SK-N-SH treated with all-trans-retinoic acid at 6 μM for 48 hours (cell line): ENCODE results near the gene SEMA3F.

Experiments used
- ATAC-seq: fragments of 200-7000 bp; cut with Tn5 transposase; 3 replicates; pipeline ENCODE4 v1.9.1; 2020; ENCODE audit warnings: mild to moderate bottlenecking, moderate library complexity
- ARNTL ChIP-seq: fragments of 450-650 bp; formaldehyde crosslinking; IDR thresholded peaks from 2 replicates; pipeline ENCODE4 v1.5.0; 2020; ENCODE audit warnings: low read depth, mild to moderate bottlenecking, moderate library complexity, borderline replicate concordance
- BACH2 ChIP-seq: fragments of 250-450 bp; sonication (Bioruptor Pico); IDR thresholded peaks from 2 replicates; pipeline ENCODE4 v1.9.0; 2021; ENCODE audit warnings: mild to moderate bottlenecking, borderline replicate concordance
- CSDC2 ChIP-seq: fragments of 250-450 bp; sonication (Bioruptor Pico); IDR thresholded peaks from 2 replicates; pipeline ENCODE4 v1.5.0; 2020; ENCODE audit warnings: mild to moderate bottlenecking, moderate library complexity
- GLIS3 ChIP-seq: fragments of 250-450 bp; sonication (Bioruptor Pico); IDR thresholded peaks from 2 replicates; pipeline ENCODE4 v1.5.0; 2020; ENCODE audit warnings: mild to moderate bottlenecking, moderate library complexity
- ISL1 ChIP-seq: fragments of 250-450 bp; sonication (Bioruptor Pico); IDR thresholded peaks from 2 replicates; pipeline ENCODE4 v2.1.2; 2022; ENCODE audit warnings: mild to moderate bottlenecking, moderate library complexity
- OSR1 ChIP-seq: fragments of 250-450 bp; sonication (Bioruptor Pico); IDR thresholded peaks from 2 replicates; pipeline ENCODE4 v1.8.0; 2022; ENCODE audit warnings: moderate library complexity, mild to moderate bottlenecking, inconsistent platforms
- PPARA ChIP-seq: fragments of 250-450 bp; sonication (Bioruptor Pico); IDR thresholded peaks from 2 replicates; pipeline ENCODE4 v1.5.0; 2020; ENCODE audit warnings: mild to moderate bottlenecking, borderline replicate concordance
- RARB ChIP-seq: fragments of 250-450 bp; sonication (Bioruptor Pico); IDR thresholded peaks from 2 replicates; pipeline ENCODE4 v1.8.0; 2021; ENCODE audit warnings: mild to moderate bottlenecking, moderate library complexity
- SNAI2 ChIP-seq: fragments of 250-450 bp; sonication (Bioruptor Pico); IDR thresholded peaks from 2 replicates; pipeline ENCODE4 v1.5.0; 2020; ENCODE audit warnings: mild to moderate bottlenecking, moderate library complexity
- TCF4 ChIP-seq: fragments of 250-450 bp; sonication (Bioruptor Pico); IDR thresholded peaks from 2 replicates; pipeline ENCODE4 v1.8.0; 2021; ENCODE audit warnings: mild to moderate bottlenecking, moderate library complexity, borderline replicate concordance
- TOX ChIP-seq: fragments of 250-450 bp; sonication (Bioruptor Pico); IDR thresholded peaks from 2 replicates; pipeline ENCODE4 v1.8.0; 2021; ENCODE audit warnings: mild to moderate bottlenecking, moderate library complexity, borderline replicate concordance
- ZC3H10 ChIP-seq: fragments of 250-450 bp; sonication (Bioruptor Pico); IDR thresholded peaks from 2 replicates; pipeline ENCODE4 v1.5.1; 2021; ENCODE audit warnings: mild to moderate bottlenecking, moderate library complexity
- ZFP3 ChIP-seq: fragments of 250-450 bp; sonication (Bioruptor Pico); IDR thresholded peaks from 2 replicates; pipeline ENCODE4 v1.5.0; 2020; ENCODE audit warnings: mild to moderate bottlenecking, moderate library complexity
- ZFP30 ChIP-seq: fragments of 450-650 bp; formaldehyde crosslinking; IDR thresholded peaks from 2 replicates; pipeline ENCODE4 v1.5.0; 2022; ENCODE audit warnings: mild to moderate bottlenecking, moderate library complexity
- ZNF565 ChIP-seq: fragments of 450-650 bp; formaldehyde crosslinking; conservative IDR thresholded peaks from 2 replicates; pipeline ENCODE4 v1.5.0; 2020; ENCODE audit warnings: low read depth, mild to moderate bottlenecking, moderate library complexity
- ZNF70 ChIP-seq: fragments of 450-650 bp; formaldehyde crosslinking; IDR thresholded peaks from 2 replicates; pipeline ENCODE4 v1.5.0; 2020; ENCODE audit warnings: mild to moderate bottlenecking, moderate library complexity
- ZNF8 ChIP-seq: fragments of 450-650 bp; formaldehyde crosslinking; IDR thresholded peaks from 2 replicates; pipeline ENCODE4 v1.5.0; 2020; ENCODE audit warnings: mild to moderate bottlenecking, moderate library complexity
- TF ChIP-seq, protein P1 (sequence below): fragments of 250-450 bp; sonication (Bioruptor Pico); IDR thresholded peaks from 2 replicates; pipeline ENCODE4 v1.8.0; 2020; ENCODE audit warnings: mild to moderate bottlenecking, moderate library complexity, borderline replicate concordance
- TF ChIP-seq, protein P2 (sequence below): fragments of 250-450 bp; sonication (Bioruptor Pico); IDR thresholded peaks from 2 replicates; pipeline ENCODE4 v1.8.0; 2021; ENCODE audit warnings: low read depth, mild to moderate bottlenecking, moderate library complexity, borderline replicate concordance
- TF ChIP-seq, protein P3 (sequence below): fragments of 250-450 bp; sonication (Bioruptor Pico); IDR thresholded peaks from 2 replicates; pipeline ENCODE4 v1.5.0; 2020; ENCODE audit warnings: mild to moderate bottlenecking, moderate library complexity
- TF ChIP-seq, protein P4 (sequence below): fragments of 250-450 bp; sonication (Bioruptor Pico); IDR thresholded peaks from 2 replicates; pipeline ENCODE4 v1.5.1; 2021; ENCODE audit warnings: mild to moderate bottlenecking, moderate library complexity

Gene SEMA3F

DNA sequence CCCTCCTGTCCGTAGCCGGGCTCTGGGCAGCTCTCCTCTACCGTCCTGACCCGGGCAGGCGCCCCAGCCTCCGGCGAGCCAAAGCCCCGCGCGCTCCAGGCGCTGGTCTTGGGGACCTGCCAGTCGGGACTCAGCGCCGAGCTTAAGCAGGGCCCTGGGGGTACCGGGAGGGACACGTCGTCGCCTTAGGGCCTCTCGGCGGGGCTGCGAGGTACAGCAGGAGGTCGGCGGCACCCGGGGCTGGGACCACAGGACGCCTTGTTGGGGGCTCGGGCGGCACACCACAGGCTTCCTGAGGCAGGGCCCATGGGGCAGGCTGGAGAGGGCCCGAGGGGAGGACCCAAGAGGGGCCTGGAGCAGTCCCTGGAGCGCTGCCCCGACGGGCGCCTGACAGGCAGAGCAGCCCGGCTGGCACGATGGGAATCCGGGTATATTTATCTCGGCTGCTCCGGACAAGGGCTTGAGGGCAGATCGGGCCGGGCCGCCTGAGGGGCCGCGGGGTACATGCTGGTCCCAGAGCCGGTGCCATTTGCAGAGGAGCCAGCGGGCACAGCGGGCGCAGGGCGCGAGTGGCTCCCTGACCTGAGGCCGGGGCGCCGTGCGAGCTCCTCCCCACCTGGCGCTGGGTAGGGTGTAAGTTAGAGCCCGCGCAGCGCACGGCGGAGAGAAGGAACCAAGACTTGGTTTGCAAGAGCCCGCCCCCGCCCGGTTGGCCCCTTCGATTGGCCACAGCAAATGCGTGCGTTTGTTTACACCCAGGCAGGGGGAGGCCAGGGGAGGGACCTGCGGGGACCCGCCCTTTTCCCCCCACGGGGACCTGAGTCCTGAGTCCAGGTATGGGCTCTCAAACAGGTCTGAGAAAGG lies 50.5 kb downstream of the SEMA3F start (continued):
- TF ChIP-seq, protein P1, sequence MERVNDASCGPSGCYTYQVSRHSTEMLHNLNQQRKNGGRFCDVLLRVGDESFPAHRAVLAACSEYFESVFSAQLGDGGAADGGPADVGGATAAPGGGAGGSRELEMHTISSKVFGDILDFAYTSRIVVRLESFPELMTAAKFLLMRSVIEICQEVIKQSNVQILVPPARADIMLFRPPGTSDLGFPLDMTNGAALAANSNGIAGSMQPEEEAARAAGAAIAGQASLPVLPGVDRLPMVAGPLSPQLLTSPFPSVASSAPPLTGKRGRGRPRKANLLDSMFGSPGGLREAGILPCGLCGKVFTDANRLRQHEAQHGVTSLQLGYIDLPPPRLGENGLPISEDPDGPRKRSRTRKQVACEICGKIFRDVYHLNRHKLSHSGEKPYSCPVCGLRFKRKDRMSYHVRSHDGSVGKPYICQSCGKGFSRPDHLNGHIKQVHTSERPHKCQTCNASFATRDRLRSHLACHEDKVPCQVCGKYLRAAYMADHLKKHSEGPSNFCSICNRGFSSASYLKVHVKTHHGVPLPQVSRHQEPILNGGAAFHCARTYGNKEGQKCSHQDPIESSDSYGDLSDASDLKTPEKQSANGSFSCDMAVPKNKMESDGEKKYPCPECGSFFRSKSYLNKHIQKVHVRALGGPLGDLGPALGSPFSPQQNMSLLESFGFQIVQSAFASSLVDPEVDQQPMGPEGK (CRISPR knock-in tag) = no peak
- no peak for TF ChIP-seq ARNTL

DNA sequence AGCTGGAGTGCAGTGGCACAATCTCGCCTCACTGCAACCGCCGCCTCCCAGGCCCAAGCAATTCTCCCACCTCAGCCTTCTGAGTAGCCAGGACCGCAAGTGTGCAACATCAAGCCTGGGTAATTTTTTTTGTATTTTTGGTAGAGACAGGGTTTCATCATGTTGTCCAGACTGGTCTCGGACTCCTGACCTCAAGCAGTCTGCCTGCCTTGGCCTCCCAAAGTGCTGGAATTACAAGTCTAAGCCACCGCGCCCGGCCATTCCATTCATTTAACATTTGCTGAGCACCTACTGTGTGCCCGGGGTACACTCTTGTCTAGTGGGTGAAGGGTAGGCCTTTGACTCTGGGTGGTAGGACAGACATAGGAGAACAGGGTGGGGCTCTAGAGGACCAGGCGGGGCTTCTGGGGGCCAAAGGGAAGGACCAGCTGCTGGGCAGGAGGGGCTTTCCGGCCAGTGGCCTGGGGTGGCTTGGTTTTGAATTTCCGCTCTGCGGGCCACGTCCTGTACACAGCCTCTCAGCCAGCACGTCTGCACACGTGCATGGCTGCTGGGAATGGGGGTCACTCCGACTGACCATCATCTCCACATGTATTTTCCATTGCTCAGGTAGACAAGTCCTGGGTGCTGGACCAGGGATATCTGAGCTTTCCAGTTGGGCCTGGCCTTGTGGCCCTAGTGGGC lies 52.4 kb downstream of the SEMA3F start:
- ATAC-seq = no peak
- TF ChIP-seq TOX (CRISPR knock-in tag) (no peak), ZNF70 (CRISPR knock-in tag) (no peak), ZC3H10 (CRISPR knock-in tag) (no peak), ZNF565 (CRISPR knock-in tag) (no peak), RARB (no peak), GLIS3 (no peak), SNAI2 (CRISPR knock-in tag) (no peak), TCF4 (CRISPR knock-in tag) (no peak), ZFP30 (CRISPR knock-in tag) (no peak), ZFP3 (CRISPR knock-in tag) (no peak)
- TF ChIP-seq, protein P2, sequence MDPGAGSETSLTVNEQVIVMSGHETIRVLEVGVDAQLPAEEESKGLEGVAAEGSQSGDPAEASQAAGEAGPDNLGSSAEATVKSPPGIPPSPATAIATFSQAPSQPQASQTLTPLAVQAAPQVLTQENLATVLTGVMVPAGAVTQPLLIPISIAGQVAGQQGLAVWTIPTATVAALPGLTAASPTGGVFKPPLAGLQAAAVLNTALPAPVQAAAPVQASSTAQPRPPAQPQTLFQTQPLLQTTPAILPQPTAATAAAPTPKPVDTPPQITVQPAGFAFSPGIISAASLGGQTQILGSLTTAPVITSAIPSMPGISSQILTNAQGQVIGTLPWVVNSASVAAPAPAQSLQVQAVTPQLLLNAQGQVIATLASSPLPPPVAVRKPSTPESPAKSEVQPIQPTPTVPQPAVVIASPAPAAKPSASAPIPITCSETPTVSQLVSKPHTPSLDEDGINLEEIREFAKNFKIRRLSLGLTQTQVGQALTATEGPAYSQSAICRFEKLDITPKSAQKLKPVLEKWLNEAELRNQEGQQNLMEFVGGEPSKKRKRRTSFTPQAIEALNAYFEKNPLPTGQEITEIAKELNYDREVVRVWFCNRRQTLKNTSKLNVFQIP = no peak
- TF ChIP-seq, protein P3, sequence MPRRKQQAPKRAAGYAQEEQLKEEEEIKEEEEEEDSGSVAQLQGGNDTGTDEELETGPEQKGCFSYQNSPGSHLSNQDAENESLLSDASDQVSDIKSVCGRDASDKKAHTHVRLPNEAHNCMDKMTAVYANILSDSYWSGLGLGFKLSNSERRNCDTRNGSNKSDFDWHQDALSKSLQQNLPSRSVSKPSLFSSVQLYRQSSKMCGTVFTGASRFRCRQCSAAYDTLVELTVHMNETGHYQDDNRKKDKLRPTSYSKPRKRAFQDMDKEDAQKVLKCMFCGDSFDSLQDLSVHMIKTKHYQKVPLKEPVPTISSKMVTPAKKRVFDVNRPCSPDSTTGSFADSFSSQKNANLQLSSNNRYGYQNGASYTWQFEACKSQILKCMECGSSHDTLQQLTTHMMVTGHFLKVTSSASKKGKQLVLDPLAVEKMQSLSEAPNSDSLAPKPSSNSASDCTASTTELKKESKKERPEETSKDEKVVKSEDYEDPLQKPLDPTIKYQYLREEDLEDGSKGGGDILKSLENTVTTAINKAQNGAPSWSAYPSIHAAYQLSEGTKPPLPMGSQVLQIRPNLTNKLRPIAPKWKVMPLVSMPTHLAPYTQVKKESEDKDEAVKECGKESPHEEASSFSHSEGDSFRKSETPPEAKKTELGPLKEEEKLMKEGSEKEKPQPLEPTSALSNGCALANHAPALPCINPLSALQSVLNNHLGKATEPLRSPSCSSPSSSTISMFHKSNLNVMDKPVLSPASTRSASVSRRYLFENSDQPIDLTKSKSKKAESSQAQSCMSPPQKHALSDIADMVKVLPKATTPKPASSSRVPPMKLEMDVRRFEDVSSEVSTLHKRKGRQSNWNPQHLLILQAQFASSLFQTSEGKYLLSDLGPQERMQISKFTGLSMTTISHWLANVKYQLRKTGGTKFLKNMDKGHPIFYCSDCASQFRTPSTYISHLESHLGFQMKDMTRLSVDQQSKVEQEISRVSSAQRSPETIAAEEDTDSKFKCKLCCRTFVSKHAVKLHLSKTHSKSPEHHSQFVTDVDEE (CRISPR knock-in tag) = no peak

DNA sequence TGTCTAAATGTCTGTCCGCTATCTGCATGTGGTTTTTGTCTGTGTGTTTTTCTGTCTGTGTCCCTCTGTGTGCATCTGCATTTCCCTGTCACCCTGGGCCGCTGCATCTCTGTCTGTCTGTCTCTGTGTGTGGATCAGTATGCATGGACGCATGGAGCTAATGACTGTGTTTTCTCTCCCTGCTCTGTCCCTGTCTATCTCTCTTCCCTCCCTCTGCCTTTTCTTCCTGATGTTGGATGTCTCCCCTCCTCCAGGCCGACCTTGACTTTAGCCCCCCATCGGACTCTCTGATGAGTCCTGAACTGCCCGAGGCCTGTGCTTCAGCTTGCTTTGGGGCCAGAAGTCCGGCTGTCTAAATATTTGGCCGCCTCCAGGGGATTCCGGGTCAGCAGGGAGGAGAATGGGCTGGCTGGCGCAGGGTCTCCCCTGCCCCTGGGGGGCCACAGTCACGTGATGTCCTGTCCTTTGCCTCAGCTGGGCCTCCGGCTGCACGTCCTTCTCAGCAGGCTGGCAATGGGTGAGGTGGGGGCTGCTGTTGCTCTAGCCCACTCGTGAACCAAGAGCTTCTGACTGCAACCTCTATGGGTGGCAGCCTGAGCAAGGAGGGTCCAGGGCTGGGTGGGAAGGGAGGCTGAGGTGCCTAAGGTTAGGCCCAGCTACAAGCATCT lies 53.7 kb downstream of the SEMA3F start:
- TF ChIP-seq PPARA (CRISPR knock-in tag) (no peak), ZFP30 (CRISPR knock-in tag) (no peak), GLIS3 (no peak), TOX (CRISPR knock-in tag) (no peak), OSR1 (CRISPR knock-in tag) (no peak), BACH2 (CRISPR knock-in tag) (no peak), ZNF70 (CRISPR knock-in tag) (no peak), ZFP3 (CRISPR knock-in tag) (no peak), ISL1 (CRISPR knock-in tag) (no peak), ZC3H10 (CRISPR knock-in tag) (no peak), CSDC2 (no peak), ZNF8 (no peak), TCF4 (CRISPR knock-in tag) (no peak), ZNF565 (CRISPR knock-in tag) (no peak), ARNTL (no peak), SNAI2 (CRISPR knock-in tag) (no peak)
- TF ChIP-seq, protein P1 (CRISPR knock-in tag) = no peak
- TF ChIP-seq, protein P2 = no peak
- TF ChIP-seq, protein P4, sequence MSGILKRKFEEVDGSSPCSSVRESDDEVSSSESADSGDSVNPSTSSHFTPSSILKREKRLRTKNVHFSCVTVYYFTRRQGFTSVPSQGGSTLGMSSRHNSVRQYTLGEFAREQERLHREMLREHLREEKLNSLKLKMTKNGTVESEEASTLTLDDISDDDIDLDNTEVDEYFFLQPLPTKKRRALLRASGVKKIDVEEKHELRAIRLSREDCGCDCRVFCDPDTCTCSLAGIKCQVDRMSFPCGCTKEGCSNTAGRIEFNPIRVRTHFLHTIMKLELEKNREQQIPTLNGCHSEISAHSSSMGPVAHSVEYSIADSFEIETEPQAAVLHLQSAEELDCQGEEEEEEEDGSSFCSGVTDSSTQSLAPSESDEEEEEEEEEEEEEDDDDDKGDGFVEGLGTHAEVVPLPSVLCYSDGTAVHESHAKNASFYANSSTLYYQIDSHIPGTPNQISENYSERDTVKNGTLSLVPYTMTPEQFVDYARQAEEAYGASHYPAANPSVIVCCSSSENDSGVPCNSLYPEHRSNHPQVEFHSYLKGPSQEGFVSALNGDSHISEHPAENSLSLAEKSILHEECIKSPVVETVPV (CRISPR knock-in tag) = no peak
- no peak for ATAC-seq
